Body of pancreas (tissue), 4 donors: ENCODE results near the gene PLCB4.

Source experiments
- CTCF ChIP-seq, 7 experiments: fragments of 450-650 bp in 4 of 7; fragments of 200-600 bp in 3 of 7; sonication (generic) in 3 of 7; IDR thresholded peaks; one replicate each; pipeline ENCODE4 v1.5.1; 2016 to 2019; ENCODE audit warnings: antibody characterized with exemption in 7 of 7
- POLR2A ChIP-seq, 3 donors: fragments of 450-650 bp; IDR thresholded peaks; one replicate each; pipeline ENCODE4 v1.6.1; 2016; ENCODE audit warnings: antibody characterized with exemption in 3 of 3, mild to moderate bottlenecking in 2 of 3

GRCh38 chr20:9500121-9500520 lies 431.2 kb downstream of the PLCB4 start:
- no peak for TF ChIP-seq CTCF (IDR thresholded peaks at IDR 0.05)
- TF ChIP-seq POLR2A (IDR thresholded peaks at IDR 0.05): no peak
